WTC11 (cell line): Measurements from ENCODE around the gene TTC39A. TPM values are rescaled to one million over a fixed set of nuclear protein-coding genes. Genes with fewer than 3 reads are reported as not detected.

Experiments used
- ATAC-seq: fragments of 200-7000 bp; cut with Tn5 transposase; 2 replicates; pipeline ENCODE4 v1.10.0; 2021; ENCODE audit warnings: mild to moderate bottlenecking, moderate library complexity
- CTCF ChIA-PET: fragments of 300-600 bp; sonication (Branson Sonifier 250); formaldehyde crosslinking; loops from one replicate; lab custom pipeline; 2021; ENCODE audit warnings: antibody characterized with exemption; lab: Charles Lee
- POLR2A ChIA-PET: fragments of 350-600 bp; sonication (Branson Sonifier 250); formaldehyde crosslinking; loops from one replicate; lab custom pipeline; 2021; ENCODE audit warnings: antibody characterized with exemption; lab: Charles Lee
- DNase-seq: peaks from one replicate; pipeline ENCODE4 v3.0.0; 2021; ENCODE audit warnings: low spot score
- H3K27ac Mint-ChIP-seq: 2 replicates; pipeline ENCODE4 v1.8.0; 2021; ENCODE audit warnings: mixed read lengths
- H3K27me3 Mint-ChIP-seq: 2 replicates; pipeline ENCODE4 v1.8.0; 2021; ENCODE audit warnings: low read depth, mild to moderate bottlenecking, moderate library complexity, mixed read lengths
- H3K36me3 Mint-ChIP-seq: 2 replicates; pipeline ENCODE4 v1.8.0; 2021; ENCODE audit warnings: mixed read lengths
- H3K4me1 Mint-ChIP-seq: 2 replicates; pipeline ENCODE4 v1.8.0; 2022; ENCODE audit warnings: mixed read lengths
- H3K4me3 Mint-ChIP-seq: 2 replicates; pipeline ENCODE4 v1.8.0; 2021; ENCODE audit warnings: mild to moderate bottlenecking, moderate library complexity, mixed read lengths
- H3K9me3 Mint-ChIP-seq: 2 replicates; pipeline ENCODE4 v1.8.0; 2021; ENCODE audit warnings: mixed read lengths
- ATF1 ChIP-seq: sonication (generic); formaldehyde crosslinking; IDR thresholded peaks from 2 replicates; pipeline ENCODE4 v1.8.1; 2023; ENCODE audit warnings: mild to moderate bottlenecking, moderate library complexity, missing genetic modification reagents
- ESRRA ChIP-seq: sonication (generic); formaldehyde crosslinking; IDR thresholded peaks from 2 replicates; pipeline ENCODE4 v1.8.1; 2022; ENCODE audit warnings: mild to moderate bottlenecking, missing genetic modification reagents, borderline replicate concordance
- FOXJ3 ChIP-seq: sonication (generic); formaldehyde crosslinking; IDR thresholded peaks from 2 replicates; pipeline ENCODE4 v1.9.0; 2021; ENCODE audit warnings: missing genetic modification reagents, mild to moderate bottlenecking, borderline replicate concordance
- FOXP1 ChIP-seq: sonication (generic); formaldehyde crosslinking; IDR thresholded peaks from 2 replicates; pipeline ENCODE4 v1.8.0; 2022; ENCODE audit warnings: missing genetic modification reagents, mild to moderate bottlenecking, moderate library complexity, borderline replicate concordance
- IRF2 ChIP-seq: sonication (generic); formaldehyde crosslinking; IDR thresholded peaks from 2 replicates; pipeline ENCODE4 v1.8.0; 2022; ENCODE audit warnings: low read depth, missing genetic modification reagents, borderline replicate concordance
- MXD4 ChIP-seq: fragments of 250-450 bp; sonication (Bioruptor Pico); IDR thresholded peaks from 2 replicates; pipeline ENCODE4 v1.8.0; 2021; ENCODE audit warnings: mild to moderate bottlenecking, moderate library complexity, borderline replicate concordance
- NFYB ChIP-seq: sonication (generic); formaldehyde crosslinking; conservative IDR thresholded peaks from 2 replicates; pipeline ENCODE4 v1.8.0; 2022; ENCODE audit warnings: low read depth, missing genetic modification reagents
- NR1H2 ChIP-seq: sonication (generic); formaldehyde crosslinking; IDR thresholded peaks from 2 replicates; pipeline ENCODE4 v1.9.0; 2021; ENCODE audit warnings: mild to moderate bottlenecking, moderate library complexity, missing genetic modification reagents
- NR2C2 ChIP-seq: sonication (generic); formaldehyde crosslinking; IDR thresholded peaks from 2 replicates; pipeline ENCODE4 v1.8.0; 2022; ENCODE audit warnings: mild to moderate bottlenecking, missing genetic modification reagents
- RELA ChIP-seq: sonication (generic); formaldehyde crosslinking; IDR thresholded peaks from 2 replicates; pipeline ENCODE4 v1.8.1; 2022; ENCODE audit warnings: missing genetic modification reagents, mild to moderate bottlenecking, borderline replicate concordance
- SMAD4 ChIP-seq: sonication (generic); formaldehyde crosslinking; IDR thresholded peaks from 2 replicates; pipeline ENCODE4 v1.8.0; 2022; ENCODE audit warnings: mild to moderate bottlenecking, missing genetic modification reagents
- SP1 ChIP-seq: sonication (generic); formaldehyde crosslinking; conservative IDR thresholded peaks from 2 replicates; pipeline ENCODE4 v1.8.1; 2022; ENCODE audit warnings: missing genetic modification reagents
- ZNF138 ChIP-seq: sonication (generic); formaldehyde crosslinking; conservative IDR thresholded peaks from 2 replicates; pipeline ENCODE4 v1.8.1; 2022; ENCODE audit warnings: mild to moderate bottlenecking, moderate library complexity, missing genetic modification reagents
- ZNF219 ChIP-seq: sonication (generic); formaldehyde crosslinking; IDR thresholded peaks from 2 replicates; pipeline ENCODE4 v1.8.0; 2023; ENCODE audit warnings: missing genetic modification reagents, mild to moderate bottlenecking, borderline replicate concordance
- ZNF396 ChIP-seq: fragments of 250-450 bp; sonication (Bioruptor Pico); IDR thresholded peaks from 2 replicates; pipeline ENCODE4 v1.8.0; 2021; ENCODE audit warnings: mild to moderate bottlenecking, moderate library complexity, borderline replicate concordance
- ZNF423 ChIP-seq: fragments of 250-450 bp; sonication (Bioruptor Pico); IDR thresholded peaks from 2 replicates; pipeline ENCODE4 v2.1.2; 2022; ENCODE audit warnings: mild to moderate bottlenecking, moderate library complexity
- total RNA-seq: library from RNA; stranded (reverse); gene quantifications from 3 replicates; pipeline ENCODE4 v1.2.3, GENCODE V29; 2021
- TF ChIP-seq, protein P1 (sequence below): sonication (generic); formaldehyde crosslinking; IDR thresholded peaks from 2 replicates; pipeline ENCODE4 v1.8.1; 2023; ENCODE audit warnings: mild to moderate bottlenecking, moderate library complexity, missing genetic modification reagents
- TF ChIP-seq, protein P2 (sequence below): sonication (generic); formaldehyde crosslinking; IDR thresholded peaks from 2 replicates; pipeline ENCODE4 v1.8.1; 2022; ENCODE audit warnings: mild to moderate bottlenecking, missing genetic modification reagents, moderate library complexity, borderline replicate concordance
- TF ChIP-seq, protein P3 (sequence below): fragments of 200-600 bp; IDR thresholded peaks from 2 replicates; pipeline ENCODE4 v1.8.0; 2022; ENCODE audit warnings: antibody characterized with exemption
- TF ChIP-seq, protein P4 (sequence below): fragments of 250-450 bp; sonication (Bioruptor Pico); IDR thresholded peaks from 2 replicates; pipeline ENCODE4 v1.9.0; 2021; ENCODE audit warnings: mild to moderate bottlenecking, borderline replicate concordance
- TF ChIP-seq, protein P5 (sequence below): sonication (generic); formaldehyde crosslinking; IDR thresholded peaks from 2 replicates; pipeline ENCODE4 v1.8.0; 2022; ENCODE audit warnings: mild to moderate bottlenecking, missing genetic modification reagents

The TTC39A gene
- total RNA-seq, 1 experiment from 2014 or later, result 3.4 TPM

DNA sequence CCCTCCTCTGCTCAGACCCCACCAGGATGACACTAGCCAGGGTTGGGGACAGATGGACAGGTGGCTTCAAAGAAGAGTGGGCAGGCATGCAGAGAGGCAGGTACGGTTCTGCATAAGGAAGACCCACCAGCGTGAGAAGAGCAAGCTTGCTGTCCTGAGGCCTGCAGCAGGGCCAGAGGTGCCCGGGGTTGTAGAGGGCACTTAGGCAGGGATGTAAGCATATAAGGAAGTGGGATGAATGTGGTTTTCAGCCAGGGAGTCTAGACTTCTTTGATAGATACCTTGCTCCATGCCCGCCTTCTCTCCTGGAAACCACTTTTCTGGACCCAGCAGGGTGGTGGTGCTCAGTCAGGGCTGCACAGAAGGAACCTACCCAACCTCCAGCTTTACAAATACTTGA, 1.4 kb downstream of the TTC39A start:
- H3K9me3 Mint-ChIP-seq, result no peaks in the 10 kb centered on the region
- no peak for DNase-seq
- TF ChIP-seq NR2C2 (CRISPR knock-in tag), result no peak
- TF ChIP-seq, protein P1, sequence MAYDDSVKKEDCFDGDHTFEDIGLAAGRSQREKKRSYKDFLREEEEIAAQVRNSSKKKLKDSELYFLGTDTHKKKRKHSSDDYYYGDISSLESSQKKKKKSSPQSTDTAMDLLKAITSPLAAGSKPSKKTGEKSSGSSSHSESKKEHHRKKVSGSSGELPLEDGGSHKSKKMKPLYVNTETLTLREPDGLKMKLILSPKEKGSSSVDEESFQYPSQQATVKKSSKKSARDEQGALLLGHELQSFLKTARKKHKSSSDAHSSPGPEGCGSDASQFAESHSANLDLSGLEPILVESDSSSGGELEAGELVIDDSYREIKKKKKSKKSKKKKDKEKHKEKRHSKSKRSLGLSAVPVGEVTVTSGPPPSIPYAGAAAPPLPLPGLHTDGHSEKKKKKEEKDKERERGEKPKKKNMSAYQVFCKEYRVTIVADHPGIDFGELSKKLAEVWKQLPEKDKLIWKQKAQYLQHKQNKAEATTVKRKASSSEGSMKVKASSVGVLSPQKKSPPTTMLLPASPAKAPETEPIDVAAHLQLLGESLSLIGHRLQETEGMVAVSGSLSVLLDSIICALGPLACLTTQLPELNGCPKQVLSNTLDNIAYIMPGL, result no peak
- TF ChIP-seq, protein P2, sequence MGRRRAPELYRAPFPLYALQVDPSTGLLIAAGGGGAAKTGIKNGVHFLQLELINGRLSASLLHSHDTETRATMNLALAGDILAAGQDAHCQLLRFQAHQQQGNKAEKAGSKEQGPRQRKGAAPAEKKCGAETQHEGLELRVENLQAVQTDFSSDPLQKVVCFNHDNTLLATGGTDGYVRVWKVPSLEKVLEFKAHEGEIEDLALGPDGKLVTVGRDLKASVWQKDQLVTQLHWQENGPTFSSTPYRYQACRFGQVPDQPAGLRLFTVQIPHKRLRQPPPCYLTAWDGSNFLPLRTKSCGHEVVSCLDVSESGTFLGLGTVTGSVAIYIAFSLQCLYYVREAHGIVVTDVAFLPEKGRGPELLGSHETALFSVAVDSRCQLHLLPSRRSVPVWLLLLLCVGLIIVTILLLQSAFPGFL (CRISPR knock-in tag), result no peak
- TF ChIP-seq ZNF219 (CRISPR knock-in tag), result no peak
- TF ChIP-seq IRF2, result no peak
- no peak for TF ChIP-seq ZNF138 (CRISPR knock-in tag)
- TF ChIP-seq, protein P3, sequence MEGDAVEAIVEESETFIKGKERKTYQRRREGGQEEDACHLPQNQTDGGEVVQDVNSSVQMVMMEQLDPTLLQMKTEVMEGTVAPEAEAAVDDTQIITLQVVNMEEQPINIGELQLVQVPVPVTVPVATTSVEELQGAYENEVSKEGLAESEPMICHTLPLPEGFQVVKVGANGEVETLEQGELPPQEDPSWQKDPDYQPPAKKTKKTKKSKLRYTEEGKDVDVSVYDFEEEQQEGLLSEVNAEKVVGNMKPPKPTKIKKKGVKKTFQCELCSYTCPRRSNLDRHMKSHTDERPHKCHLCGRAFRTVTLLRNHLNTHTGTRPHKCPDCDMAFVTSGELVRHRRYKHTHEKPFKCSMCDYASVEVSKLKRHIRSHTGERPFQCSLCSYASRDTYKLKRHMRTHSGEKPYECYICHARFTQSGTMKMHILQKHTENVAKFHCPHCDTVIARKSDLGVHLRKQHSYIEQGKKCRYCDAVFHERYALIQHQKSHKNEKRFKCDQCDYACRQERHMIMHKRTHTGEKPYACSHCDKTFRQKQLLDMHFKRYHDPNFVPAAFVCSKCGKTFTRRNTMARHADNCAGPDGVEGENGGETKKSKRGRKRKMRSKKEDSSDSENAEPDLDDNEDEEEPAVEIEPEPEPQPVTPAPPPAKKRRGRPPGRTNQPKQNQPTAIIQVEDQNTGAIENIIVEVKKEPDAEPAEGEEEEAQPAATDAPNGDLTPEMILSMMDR, result no peak
- TF ChIP-seq ESRRA (CRISPR knock-in tag), result no peak
- no peak for TF ChIP-seq NFYB (CRISPR knock-in tag)
- no peak for TF ChIP-seq SP1
- no peak for TF ChIP-seq ZNF396 (CRISPR knock-in tag)
- TF ChIP-seq NR1H2 (CRISPR knock-in tag), result no peak
- TF ChIP-seq, protein P4, sequence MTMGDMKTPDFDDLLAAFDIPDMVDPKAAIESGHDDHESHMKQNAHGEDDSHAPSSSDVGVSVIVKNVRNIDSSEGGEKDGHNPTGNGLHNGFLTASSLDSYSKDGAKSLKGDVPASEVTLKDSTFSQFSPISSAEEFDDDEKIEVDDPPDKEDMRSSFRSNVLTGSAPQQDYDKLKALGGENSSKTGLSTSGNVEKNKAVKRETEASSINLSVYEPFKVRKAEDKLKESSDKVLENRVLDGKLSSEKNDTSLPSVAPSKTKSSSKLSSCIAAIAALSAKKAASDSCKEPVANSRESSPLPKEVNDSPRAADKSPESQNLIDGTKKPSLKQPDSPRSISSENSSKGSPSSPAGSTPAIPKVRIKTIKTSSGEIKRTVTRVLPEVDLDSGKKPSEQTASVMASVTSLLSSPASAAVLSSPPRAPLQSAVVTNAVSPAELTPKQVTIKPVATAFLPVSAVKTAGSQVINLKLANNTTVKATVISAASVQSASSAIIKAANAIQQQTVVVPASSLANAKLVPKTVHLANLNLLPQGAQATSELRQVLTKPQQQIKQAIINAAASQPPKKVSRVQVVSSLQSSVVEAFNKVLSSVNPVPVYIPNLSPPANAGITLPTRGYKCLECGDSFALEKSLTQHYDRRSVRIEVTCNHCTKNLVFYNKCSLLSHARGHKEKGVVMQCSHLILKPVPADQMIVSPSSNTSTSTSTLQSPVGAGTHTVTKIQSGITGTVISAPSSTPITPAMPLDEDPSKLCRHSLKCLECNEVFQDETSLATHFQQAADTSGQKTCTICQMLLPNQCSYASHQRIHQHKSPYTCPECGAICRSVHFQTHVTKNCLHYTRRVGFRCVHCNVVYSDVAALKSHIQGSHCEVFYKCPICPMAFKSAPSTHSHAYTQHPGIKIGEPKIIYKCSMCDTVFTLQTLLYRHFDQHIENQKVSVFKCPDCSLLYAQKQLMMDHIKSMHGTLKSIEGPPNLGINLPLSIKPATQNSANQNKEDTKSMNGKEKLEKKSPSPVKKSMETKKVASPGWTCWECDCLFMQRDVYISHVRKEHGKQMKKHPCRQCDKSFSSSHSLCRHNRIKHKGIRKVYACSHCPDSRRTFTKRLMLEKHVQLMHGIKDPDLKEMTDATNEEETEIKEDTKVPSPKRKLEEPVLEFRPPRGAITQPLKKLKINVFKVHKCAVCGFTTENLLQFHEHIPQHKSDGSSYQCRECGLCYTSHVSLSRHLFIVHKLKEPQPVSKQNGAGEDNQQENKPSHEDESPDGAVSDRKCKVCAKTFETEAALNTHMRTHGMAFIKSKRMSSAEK (CRISPR knock-in tag), result no peak
- no peak for TF ChIP-seq RELA (CRISPR knock-in tag)
- no peak for TF ChIP-seq FOXP1 (CRISPR knock-in tag)
- H3K27me3 Mint-ChIP-seq, result peaks cover 25% of the 10 kb centered on the region
- ChIA-PET CTCF (no interaction called here), POLR2A (no interaction called here)
- ATAC-seq, result no peak
- H3K36me3 Mint-ChIP-seq, result no peaks in the 10 kb centered on the region
- no peak overlapping the region for H3K27ac Mint-ChIP-seq
- peak overlapping the region; percentile 62; the same call in 1 of the 2 replicates for H3K4me3 Mint-ChIP-seq
- H3K4me1 Mint-ChIP-seq, result peaks cover 13% of the 10 kb centered on the region

DNA sequence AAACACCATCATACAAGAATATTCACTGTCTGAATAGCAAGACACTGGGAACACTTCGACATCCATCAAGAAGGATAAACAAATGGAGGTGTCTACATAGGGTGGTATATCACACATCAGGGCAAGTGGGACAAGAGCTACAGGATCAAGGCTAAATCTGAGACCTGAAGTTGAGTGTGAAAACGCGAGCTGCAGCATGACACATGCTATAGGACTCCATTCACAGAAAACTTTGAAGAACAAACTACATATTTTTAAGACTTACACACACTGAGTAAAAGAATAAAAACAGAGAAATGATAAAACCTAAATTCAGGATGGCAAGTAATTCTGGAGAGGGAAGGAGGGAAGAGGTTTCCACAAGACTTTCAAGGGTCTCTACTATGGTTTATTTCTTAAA, 2.1 kb downstream of the TTC39A start:
- ChIA-PET CTCF (no interaction called here), POLR2A (no interaction called here)
- H3K4me3 Mint-ChIP-seq, result no peak overlapping the region
- peaks cover 25% of the 10 kb centered on the region for H3K27me3 Mint-ChIP-seq
- H3K4me1 Mint-ChIP-seq, result peaks cover 13% of the 10 kb centered on the region
- H3K27ac Mint-ChIP-seq, result no peak overlapping the region
- DNase-seq (no peak), ATAC-seq (no peak)
- H3K9me3 Mint-ChIP-seq, result no peaks in the 10 kb centered on the region
- H3K36me3 Mint-ChIP-seq, result no peaks in the 10 kb centered on the region
- no peak for TF ChIP-seq FOXP1 (CRISPR knock-in tag)
- TF ChIP-seq IRF2, result no peak
- TF ChIP-seq NFYB (CRISPR knock-in tag), result no peak
- no peak for TF ChIP-seq MXD4 (CRISPR knock-in tag)
- no peak for TF ChIP-seq ZNF423 (CRISPR knock-in tag)
- TF ChIP-seq FOXJ3 (CRISPR knock-in tag), result no peak
- TF ChIP-seq, protein P5, sequence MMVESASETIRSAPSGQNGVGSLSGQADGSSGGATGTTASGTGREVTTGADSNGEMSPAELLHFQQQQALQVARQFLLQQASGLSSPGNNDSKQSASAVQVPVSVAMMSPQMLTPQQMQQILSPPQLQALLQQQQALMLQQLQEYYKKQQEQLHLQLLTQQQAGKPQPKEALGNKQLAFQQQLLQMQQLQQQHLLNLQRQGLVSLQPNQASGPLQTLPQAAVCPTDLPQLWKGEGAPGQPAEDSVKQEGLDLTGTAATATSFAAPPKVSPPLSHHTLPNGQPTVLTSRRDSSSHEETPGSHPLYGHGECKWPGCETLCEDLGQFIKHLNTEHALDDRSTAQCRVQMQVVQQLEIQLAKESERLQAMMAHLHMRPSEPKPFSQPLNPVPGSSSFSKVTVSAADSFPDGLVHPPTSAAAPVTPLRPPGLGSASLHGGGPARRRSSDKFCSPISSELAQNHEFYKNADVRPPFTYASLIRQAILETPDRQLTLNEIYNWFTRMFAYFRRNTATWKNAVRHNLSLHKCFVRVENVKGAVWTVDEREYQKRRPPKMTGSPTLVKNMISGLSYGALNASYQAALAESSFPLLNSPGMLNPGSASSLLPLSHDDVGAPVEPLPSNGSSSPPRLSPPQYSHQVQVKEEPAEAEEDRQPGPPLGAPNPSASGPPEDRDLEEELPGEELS (CRISPR knock-in tag), result no peak
- TF ChIP-seq, protein P1, result no peak
- TF ChIP-seq SMAD4 (CRISPR knock-in tag), result no peak
- TF ChIP-seq ATF1, result no peak
